HCT116 (cell line): ENCODE data around the gene RRP12. TPM values are rescaled to one million over a fixed set of nuclear protein-coding genes. Genes with fewer than 3 reads are reported as not detected.

Experiments
- ATAC-seq: fragments of 200-7000 bp; cut with Tn5 transposase; 2 replicates; pipeline ENCODE4 v1.9.1; 2020; ENCODE audit warnings: mild to moderate bottlenecking, moderate library complexity
- BruUV-seq: library from RNA; stranded (reverse); fragments of 400-500 nt; replicated peaks from 2 replicates; lab custom pipeline; 2021; lab: Mats Ljungman, UMichigan
- CTCF ChIA-PET: fragments of 300-600 bp; sonication (Branson Sonifier 250); formaldehyde crosslinking; loops from one replicate; lab custom pipeline; 2021; ENCODE audit warnings: antibody characterized with exemption; lab: Charles Lee
- POLR2A ChIA-PET: fragments of 300-600, 350-600 bp; sonication (Branson Sonifier 250); formaldehyde crosslinking; loops from one replicate; lab custom pipeline; 2021; ENCODE audit warnings: antibody characterized with exemption; lab: Charles Lee
- RAD21 ChIA-PET, 2 experiments: fragments of 300-600 bp; sonication (Branson Sonifier 250); formaldehyde crosslinking; loops; one replicate each; lab custom pipeline; 2023; ENCODE audit warnings: low total read pairs in 2 of 2; ENCODE audit not compliant: uncharacterized antibody in 2 of 2, unreplicated experiment in 2 of 2, low non-redundant PET in 1 of 2; lab: Charles Lee
- DNase-seq: peaks from one replicate; pipeline ENCODE4 v3.0.0-alpha.2; 2010; ENCODE audit warnings: low read depth, low spot score
- H2AFZ ChIP-seq: fragments of 200-600 bp; shearing (Covaris generic), sonication (generic); 2 replicates; pipeline ENCODE4 v1.6.1; 2017; ENCODE audit warnings: low read depth, mixed run types, mixed read lengths, antibody characterized with exemption, low read length; ENCODE audit not compliant: poor library complexity, severe bottlenecking
- H3K27ac ChIP-seq: 2 replicates; pipeline ENCODE4 v1.5.1; 2012; ENCODE audit warnings: low read depth, low read length
- H3K27me3 ChIP-seq: fragments of 200-600 bp; sonication (generic); 2 replicates; pipeline ENCODE4 v1.6.1; 2016; ENCODE audit warnings: mixed run types, low read length, mixed read lengths; ENCODE audit not compliant: insufficient read depth
- H3K36me3 ChIP-seq, 2 experiments: fragments of 200-500 bp in 1 of 2; fragments of 200-600 bp in 1 of 2; sonication (Bioruptor generic) in 1 of 2; sonication (generic) in 1 of 2; 2 replicates each; pipeline versions ENCODE4 v1.5.1 to v1.6.1; 2014 to 2016; ENCODE audit warnings: low read length in 2 of 2, inconsistent platforms in 1 of 2, mixed read lengths in 1 of 2, mixed run types in 1 of 2; ENCODE audit not compliant: insufficient read depth in 2 of 2, control insufficient read depth in 1 of 2
- H3K4me1 ChIP-seq, 2 experiments: fragments of 200-600 bp in 1 of 2; sonication (generic) in 1 of 2; 2 replicates each; pipeline versions ENCODE4 v1.5.1 to v1.6.1; 2012 to 2017; ENCODE audit warnings: low read length in 2 of 2, inconsistent platforms in 1 of 2, mild to moderate bottlenecking in 1 of 2, mixed read lengths in 1 of 2, mixed run types in 1 of 2, moderate library complexity in 1 of 2; ENCODE audit not compliant: insufficient read depth in 2 of 2, control insufficient read depth in 1 of 2
- H3K4me2 ChIP-seq: fragments of 200-600 bp; sonication (generic); 2 replicates; pipeline ENCODE4 v1.6.1; 2017; ENCODE audit warnings: mixed run types, low read length, mixed read lengths
- H3K4me3 ChIP-seq, 2 experiments: fragments of 200-600 bp in 1 of 2; sonication (generic) in 1 of 2; replicated peaks in 1 of 2; 2 replicates each; pipeline ENCODE4 v1.5.1; 2011 to 2016; ENCODE audit warnings: low read length in 2 of 2, control low read depth in 1 of 2, low read depth in 1 of 2, mild to moderate bottlenecking in 1 of 2, mixed read lengths in 1 of 2, mixed run types in 1 of 2
- H3K79me2 ChIP-seq: fragments of 200-600 bp; sonication (generic); 2 replicates; pipeline ENCODE4 v1.6.1; 2017; ENCODE audit warnings: mild to moderate bottlenecking, mixed run types, low read length, moderate library complexity, mixed read lengths; ENCODE audit not compliant: insufficient read depth
- H3K9ac ChIP-seq: fragments of 200-600 bp; sonication (generic); 2 replicates; pipeline ENCODE4 v1.6.1; 2016; ENCODE audit warnings: low read length, mixed read lengths
- H3K9me2 ChIP-seq: fragments of 200-600 bp; sonication (generic), shearing (Covaris generic); 2 replicates; pipeline ENCODE4 v1.6.1; 2017; ENCODE audit warnings: mixed run types, mild to moderate bottlenecking, moderate library complexity; ENCODE audit not compliant: insufficient read depth
- H3K9me3 ChIP-seq, 2 experiments: fragments of 200-500 bp in 1 of 2; fragments of 200-600 bp in 1 of 2; sonication (Bioruptor generic) in 1 of 2; sonication (generic) in 1 of 2; 2 replicates each; pipeline ENCODE4 v1.6.1; 2014 to 2017; ENCODE audit warnings: low read length in 2 of 2, mixed read lengths in 2 of 2, inconsistent platforms in 1 of 2, low read depth in 1 of 2, mild to moderate bottlenecking in 1 of 2, mixed run types in 1 of 2, moderate library complexity in 1 of 2; ENCODE audit not compliant: control insufficient read depth in 1 of 2, insufficient read depth in 1 of 2
- H4K20me1 ChIP-seq: fragments of 200-600 bp; sonication (generic), shearing (Covaris generic); 2 replicates; pipeline ENCODE4 v1.6.1; 2017; ENCODE audit warnings: mixed run types, mild to moderate bottlenecking, moderate library complexity; ENCODE audit not compliant: insufficient read depth
- EGR1 ChIP-seq: IDR thresholded peaks from 2 replicates; pipeline ENCODE4 v1.6.1; 2012; ENCODE audit warnings: low read depth
- EZH2 ChIP-seq: fragments of 200-600 bp; sonication (generic); IDR thresholded peaks from 2 replicates; pipeline ENCODE4 v1.6.1; 2017; ENCODE audit warnings: antibody characterized with exemption, mixed run types
- EZH2phosphoT487 ChIP-seq: fragments of 200-600 bp; IDR thresholded peaks from 2 replicates; pipeline ENCODE4 v1.6.1; 2018; ENCODE audit warnings: antibody characterized with exemption, borderline replicate concordance
- FOSL1 ChIP-seq: IDR thresholded peaks from 2 replicates; pipeline ENCODE4 v1.6.1; 2012; ENCODE audit warnings: low read depth
- SIN3A ChIP-seq: IDR thresholded peaks from 2 replicates; pipeline ENCODE4 v1.6.1; 2012; ENCODE audit warnings: low read depth
- SRF ChIP-seq: IDR thresholded peaks from 2 replicates; pipeline ENCODE4 v1.6.1; 2012; ENCODE audit warnings: low read depth
- intact Hi-C: fragments of 100-400 bp; cut with micrococcal nuclease; formaldehyde crosslinking; loops from 2 replicates; pipeline ENCODE4 v1.10.0; 2022
- total RNA-seq: library from RNA; stranded (reverse); gene quantifications from one replicate; pipeline ENCODE4 v1.2.1, GENCODE V29; 2021; ENCODE audit not compliant: unreplicated experiment
- TF ChIP-seq, protein P1 (sequence below): IDR thresholded peaks from 2 replicates; pipeline ENCODE4 v1.6.1; 2012
- TF ChIP-seq, protein P2 (sequence below), 3 experiments: fragments of 200-600 bp in 1 of 3; sonication (generic) in 1 of 3; IDR thresholded peaks in 2 of 3; conservative IDR thresholded peaks in 1 of 3; 2 replicates each; pipeline ENCODE4 v1.5.1; 2012 to 2017; ENCODE audit warnings: low read depth in 2 of 3, low read length in 2 of 3, antibody characterized with exemption in 1 of 3, borderline replicate concordance in 1 of 3, control low read depth in 1 of 3, mild to moderate bottlenecking in 1 of 3, mixed read lengths in 1 of 3, mixed run types in 1 of 3, moderate library complexity in 1 of 3; ENCODE audit not compliant: insufficient read depth in 1 of 3

RRP12 gene
- total RNA-seq, 1 experiment from 2014 or later, result 67.0 TPM

DNA sequence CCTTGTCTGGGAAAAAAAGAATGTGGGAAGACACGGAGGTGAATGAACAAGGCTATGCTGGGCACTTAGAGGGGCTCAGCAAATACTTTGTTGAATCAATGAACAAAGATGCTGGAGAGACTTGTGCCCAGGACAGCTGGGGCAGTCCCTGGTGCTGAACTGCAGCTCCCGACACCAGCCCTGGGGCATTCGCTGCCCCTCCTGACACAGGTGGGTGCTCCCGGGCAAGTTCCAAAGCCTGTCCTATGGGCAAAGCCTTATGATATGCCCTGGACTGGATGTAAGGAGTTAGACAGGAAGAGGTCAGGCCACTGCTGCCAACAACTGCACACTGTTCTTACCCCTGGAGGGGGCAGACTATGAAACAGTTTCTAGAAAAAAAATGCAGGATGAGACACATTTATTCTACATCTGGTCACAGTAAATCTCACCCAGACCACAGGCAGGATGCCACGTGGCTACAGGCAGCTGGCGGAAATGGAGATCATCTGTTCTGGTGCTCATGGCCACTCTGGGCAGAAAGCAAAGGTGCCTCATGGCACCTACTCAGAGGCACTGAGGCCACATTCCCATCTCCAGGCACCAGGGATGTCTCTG is 44.7 kb downstream of the RRP12 start:
- H3K9me3 ChIP-seq, result no peaks in the 10 kb centered on the region
- H3K36me3 ChIP-seq, result peaks cover 21 to 46% of the 10 kb centered on the region in 2 experiments; a peak in 3 of 4 replicates
- no peaks in the 10 kb centered on the region for H3K4me1 ChIP-seq
- ChIA-PET POLR2A (no interaction called here), RAD21 (no interaction called here), CTCF (interaction anchor here (1.1 to 1.4 kb wide), 3 partner anchors 78 to 146 kb away, joined by 3 to 7 read pairs (median 4); no protein-coding TSS in a partner anchor)
- intact Hi-C loops, result loop anchor here (5.0 kb wide), 1 partner anchor 284 kb away; no protein-coding TSS in a partner anchor
- no peaks in the 10 kb centered on the region for H4K20me1 ChIP-seq
- no peaks in the 10 kb centered on the region for H3K79me2 ChIP-seq
- DNase-seq (no peak), ATAC-seq (no peak)
- no peak overlapping the region for H3K4me3 ChIP-seq
- no peak overlapping the region for H3K4me2 ChIP-seq
- no peak overlapping the region for H3K9ac ChIP-seq
- H2AFZ ChIP-seq, result no peak overlapping the region
- no peaks in the 10 kb centered on the region for H3K27me3 ChIP-seq
- BruUV-seq, result TSS peak; percentile 55
- no peak overlapping the region for H3K27ac ChIP-seq
- no peaks in the 10 kb centered on the region for H3K9me2 ChIP-seq
- no peak for TF ChIP-seq EGR1
- TF ChIP-seq SRF, result no peak
- TF ChIP-seq, protein P1, sequence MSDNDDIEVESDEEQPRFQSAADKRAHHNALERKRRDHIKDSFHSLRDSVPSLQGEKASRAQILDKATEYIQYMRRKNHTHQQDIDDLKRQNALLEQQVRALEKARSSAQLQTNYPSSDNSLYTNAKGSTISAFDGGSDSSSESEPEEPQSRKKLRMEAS, result no peak
- no peak for TF ChIP-seq FOSL1
- no peak for TF ChIP-seq EZH2
- TF ChIP-seq SIN3A, result no peak
- TF ChIP-seq EZH2phosphoT487, result no peak
- TF ChIP-seq, protein P2, sequence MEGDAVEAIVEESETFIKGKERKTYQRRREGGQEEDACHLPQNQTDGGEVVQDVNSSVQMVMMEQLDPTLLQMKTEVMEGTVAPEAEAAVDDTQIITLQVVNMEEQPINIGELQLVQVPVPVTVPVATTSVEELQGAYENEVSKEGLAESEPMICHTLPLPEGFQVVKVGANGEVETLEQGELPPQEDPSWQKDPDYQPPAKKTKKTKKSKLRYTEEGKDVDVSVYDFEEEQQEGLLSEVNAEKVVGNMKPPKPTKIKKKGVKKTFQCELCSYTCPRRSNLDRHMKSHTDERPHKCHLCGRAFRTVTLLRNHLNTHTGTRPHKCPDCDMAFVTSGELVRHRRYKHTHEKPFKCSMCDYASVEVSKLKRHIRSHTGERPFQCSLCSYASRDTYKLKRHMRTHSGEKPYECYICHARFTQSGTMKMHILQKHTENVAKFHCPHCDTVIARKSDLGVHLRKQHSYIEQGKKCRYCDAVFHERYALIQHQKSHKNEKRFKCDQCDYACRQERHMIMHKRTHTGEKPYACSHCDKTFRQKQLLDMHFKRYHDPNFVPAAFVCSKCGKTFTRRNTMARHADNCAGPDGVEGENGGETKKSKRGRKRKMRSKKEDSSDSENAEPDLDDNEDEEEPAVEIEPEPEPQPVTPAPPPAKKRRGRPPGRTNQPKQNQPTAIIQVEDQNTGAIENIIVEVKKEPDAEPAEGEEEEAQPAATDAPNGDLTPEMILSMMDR (IDR thresholded peaks at IDR 0.05 in 2 of 3, conservative IDR thresholded peaks at IDR 0.05 in 1 of 3; ENCODE audit: borderline replicate concordance in 1 of 3, insufficient read depth in 1 of 3, low read depth in 2 of 3, low read length in 2 of 3), result no peak
